GM18511 (cell line): ENCODE measurements around the gene LRRTM1.

Experiments
- ATAC-seq: cut with Tn5 transposase; IDR thresholded peaks from one replicate; pipeline ENCODE4 v1.9.1; 2021; ENCODE audit warnings: mild to moderate bottlenecking, moderate library complexity; ENCODE audit not compliant: unreplicated experiment

The LRRTM1 gene

DNA sequence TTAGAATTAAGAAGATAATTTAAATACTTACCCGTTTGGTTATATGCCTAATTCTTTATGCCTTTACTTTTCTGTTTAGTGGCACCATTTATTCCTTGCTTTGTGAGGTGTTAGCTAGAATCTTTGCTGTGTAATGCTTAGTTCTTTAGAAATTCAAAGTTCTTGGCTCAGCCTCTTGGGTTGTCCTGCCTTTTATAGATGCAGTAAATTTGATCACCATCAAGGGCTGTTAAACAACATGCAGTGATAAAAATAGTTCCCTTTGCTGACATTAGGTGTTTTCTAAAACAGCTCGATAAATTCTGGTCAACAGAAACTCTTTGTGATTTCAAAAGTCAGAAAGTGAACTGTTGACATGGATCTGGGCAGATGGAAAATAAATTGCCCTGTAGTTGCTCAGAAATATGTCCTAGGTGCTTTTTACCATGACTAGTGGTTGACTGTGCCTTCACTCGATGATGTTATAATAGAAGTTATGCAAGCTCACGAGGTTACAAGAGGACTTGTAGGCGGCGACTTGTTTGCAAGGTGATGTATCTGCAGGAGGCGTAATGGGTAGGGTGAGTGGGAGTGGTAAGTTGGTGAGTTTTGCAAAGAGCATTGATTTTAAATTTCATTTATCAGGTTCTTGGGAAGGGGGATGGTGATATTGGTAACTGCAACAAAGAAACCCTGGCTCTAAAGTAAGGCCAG lies 52.1 kb downstream of the LRRTM1 start:
- no peak for ATAC-seq
